HepG2 (cell line): ENCODE measurements around the gene LTA4H. TPM values are rescaled to one million over a fixed set of nuclear protein-coding genes. Genes with fewer than 3 reads are reported as not detected.

Experiments
- ATAC-seq: fragments of 200-7000 bp; cut with Tn5 transposase; 3 replicates; pipeline ENCODE4 v1.9.1; 2020; ENCODE audit warnings: mild to moderate bottlenecking, moderate library complexity
- BruUV-seq: library from RNA; stranded (reverse); fragments of 400-500 nt; replicated peaks from 2 replicates; lab custom pipeline; 2021; lab: Mats Ljungman, UMichigan
- CTCF ChIA-PET: fragments of 300-600 bp; formaldehyde crosslinking; extraction: SDS; loops from one replicate; lab custom pipeline; 2021; ENCODE audit warnings: low total read pairs, inconsistent platforms, low intra/inter-chr PET ratio; lab: Yijun Ruan, JAX
- POLR2A ChIA-PET: fragments of 350-600 bp; sonication (Branson Sonifier 250); formaldehyde crosslinking; loops from one replicate; lab custom pipeline; 2020; ENCODE audit warnings: antibody characterized with exemption, inconsistent platforms; lab: Yijun Ruan, JAX
- DNase-seq: peaks from one replicate; pipeline ENCODE4 v3.0.0-alpha.2; 2015; ENCODE audit warnings: low spot score
- FAIRE-seq: peaks from 3 replicates; lab custom pipeline; 2011; peaks lifted over from hg19 to GRCh38; lab: Jason Lieb, UNC
- H2AFZ ChIP-seq: one replicate; pipeline ENCODE4 v1.6.1; 2011; ENCODE audit warnings: low read length, inconsistent platforms
- H3K27ac ChIP-seq: fragments of 300-600 bp; 3 replicates; pipeline ENCODE4 v1.8.0; 2011; ENCODE audit warnings: mixed run types, mild to moderate bottlenecking, mixed read lengths, low read length, inconsistent platforms; ENCODE audit not compliant: insufficient read depth; ENCODE audit errors: extremely low read length
- H3K27me3 ChIP-seq, 2 experiments: fragments of 200-600 bp in 1 of 2; 2 replicates in 1 of 2; 3 replicates in 1 of 2; pipeline versions ENCODE4 v1.6.0 to v1.8.0; 2011; ENCODE audit warnings: low read length in 2 of 2, mild to moderate bottlenecking in 2 of 2, moderate library complexity in 2 of 2, inconsistent platforms in 1 of 2; ENCODE audit not compliant: insufficient read depth in 2 of 2, control insufficient read depth in 1 of 2
- H3K36me3 ChIP-seq, 2 experiments: fragments of 200-600 bp in 1 of 2; replicated peaks in 1 of 2; 2 replicates in 1 of 2; 3 replicates in 1 of 2; pipeline versions ENCODE4 v1.5.1 to v1.8.0; 2011; ENCODE audit warnings: low read length in 2 of 2, inconsistent platforms in 1 of 2; ENCODE audit not compliant: insufficient read depth in 2 of 2, control insufficient read depth in 1 of 2
- H3K4me1 ChIP-seq: 2 replicates; pipeline ENCODE4 v1.5.1; 2012; ENCODE audit warnings: low read length, inconsistent platforms; ENCODE audit not compliant: insufficient read depth
- H3K4me2 ChIP-seq: 2 replicates; pipeline ENCODE4 v1.6.0; 2011; ENCODE audit warnings: low read depth, low read length, inconsistent platforms
- H3K4me3 ChIP-seq, 3 experiments: fragments of 200-600 bp in 1 of 3; sonication (generic), shearing (Covaris generic) in 1 of 3; replicated peaks in 1 of 3; 2 replicates each; pipeline ENCODE4 v1.5.1; 2011 to 2016; ENCODE audit warnings: low read length in 3 of 3, inconsistent platforms in 2 of 3, low read depth in 2 of 3, mild to moderate bottlenecking in 2 of 3, control low read depth in 1 of 3, mixed read lengths in 1 of 3; ENCODE audit not compliant: insufficient read depth in 1 of 3
- H3K79me2 ChIP-seq: one replicate; pipeline ENCODE4 v1.6.1; 2011; ENCODE audit warnings: low read length, inconsistent platforms; ENCODE audit not compliant: insufficient read depth
- H3K9ac ChIP-seq: 2 replicates; pipeline ENCODE4 v1.6.0; 2011; ENCODE audit warnings: mild to moderate bottlenecking, low read depth, low read length, inconsistent platforms; ENCODE audit not compliant: insufficient read depth
- H3K9me3 ChIP-seq: 2 replicates; pipeline ENCODE4 v1.5.1; 2012; ENCODE audit warnings: mild to moderate bottlenecking, low read length
- H4K20me1 ChIP-seq: 2 replicates; pipeline ENCODE4 v1.6.0; 2011; ENCODE audit warnings: inconsistent platforms, mild to moderate bottlenecking, low read length, moderate library complexity; ENCODE audit not compliant: insufficient read depth
- CC2D1A ChIP-seq: sonication (generic); formaldehyde crosslinking; IDR thresholded peaks from 2 replicates; pipeline ENCODE4 v1.8.1; 2023; ENCODE audit warnings: mild to moderate bottlenecking, missing genetic modification reagents
- CENPT ChIP-seq: sonication (generic); formaldehyde crosslinking; IDR thresholded peaks from 2 replicates; pipeline ENCODE4 v1.8.0; 2022; ENCODE audit warnings: low read depth, mild to moderate bottlenecking, moderate library complexity, missing genetic modification reagents
- HHEX ChIP-seq: IDR thresholded peaks from 2 replicates; pipeline ENCODE4 v1.6.1; 2016; ENCODE audit warnings: control low read depth
- JUNB ChIP-seq: sonication (generic); formaldehyde crosslinking; IDR thresholded peaks from 2 replicates; pipeline ENCODE4 v1.8.0; 2022; ENCODE audit warnings: missing genetic modification reagents, mild to moderate bottlenecking, borderline replicate concordance
- JUND ChIP-seq: sonication (generic); formaldehyde crosslinking; IDR thresholded peaks from 2 replicates; pipeline ENCODE4 v1.8.0; 2022; ENCODE audit warnings: mild to moderate bottlenecking, missing genetic modification reagents
- NCOA5 ChIP-seq: sonication (generic); formaldehyde crosslinking; IDR thresholded peaks from 2 replicates; pipeline ENCODE4 v1.4.0; 2020; ENCODE audit warnings: missing genetic modification reagents
- NKX3-1 ChIP-seq: sonication (generic); formaldehyde crosslinking; IDR thresholded peaks from 2 replicates; pipeline ENCODE4 v1.5.0; 2020; ENCODE audit warnings: missing genetic modification reagents
- NPAS2 ChIP-seq: sonication (generic); formaldehyde crosslinking; IDR thresholded peaks from 2 replicates; pipeline ENCODE4 v1.8.0; 2022; ENCODE audit warnings: mild to moderate bottlenecking, missing genetic modification reagents, borderline replicate concordance
- PHB2 ChIP-seq: fragments of 450-650 bp; IDR thresholded peaks from 2 replicates; pipeline ENCODE4 v1.6.1; 2018; ENCODE audit not compliant: partially characterized antibody
- PRPF4 ChIP-seq: fragments of 200-400 bp; formaldehyde crosslinking; IDR thresholded peaks from 2 replicates; pipeline ENCODE4 v1.6.1; 2016; ENCODE audit warnings: low read length, low read depth; ENCODE audit not compliant: poor library complexity, severe bottlenecking
- RAD21 ChIP-seq: fragments of 450-650 bp; formaldehyde crosslinking; IDR thresholded peaks from 2 replicates; pipeline ENCODE4 v1.5.0; 2020; ENCODE audit warnings: mild to moderate bottlenecking
- RARG ChIP-seq: sonication (generic); formaldehyde crosslinking; IDR thresholded peaks from 2 replicates; pipeline ENCODE4 v1.4.0; 2020; ENCODE audit warnings: low read depth, mild to moderate bottlenecking, missing genetic modification reagents
- SIX1 ChIP-seq: sonication (generic); formaldehyde crosslinking; IDR thresholded peaks from 2 replicates; pipeline ENCODE4 v1.4.0; 2020; ENCODE audit warnings: missing genetic modification reagents, borderline replicate concordance
- SMC3 ChIP-seq: IDR thresholded peaks from 2 replicates; pipeline ENCODE4 v1.6.1; 2011; ENCODE audit warnings: low read length, improper control_type of control experiment
- SNAI1 ChIP-seq: sonication (generic); formaldehyde crosslinking; IDR thresholded peaks from 2 replicates; pipeline ENCODE4 v1.5.0; 2020; ENCODE audit warnings: mild to moderate bottlenecking, missing genetic modification reagents, borderline replicate concordance
- SOX6 ChIP-seq, 2 experiments: fragments of 450-650 bp in 1 of 2; sonication (generic) in 1 of 2; formaldehyde crosslinking in 1 of 2; IDR thresholded peaks; 2 replicates each; pipeline versions ENCODE4 v1.4.0 to v1.6.1; 2017 to 2020; ENCODE audit warnings: antibody characterized with exemption in 1 of 2, mild to moderate bottlenecking in 1 of 2, missing genetic modification reagents in 1 of 2
- ZBTB1 ChIP-seq: sonication (generic); formaldehyde crosslinking; IDR thresholded peaks from 2 replicates; pipeline ENCODE4 v1.4.0; 2020; ENCODE audit warnings: missing genetic modification reagents, borderline replicate concordance
- ZBTB21 ChIP-seq: sonication (generic); formaldehyde crosslinking; IDR thresholded peaks from 2 replicates; pipeline ENCODE4 v1.4.0; 2020; ENCODE audit warnings: missing genetic modification reagents
- ZNF235 ChIP-seq: sonication (generic); formaldehyde crosslinking; IDR thresholded peaks from 2 replicates; pipeline ENCODE4 v1.8.1; 2023; ENCODE audit warnings: mild to moderate bottlenecking, missing genetic modification reagents, borderline replicate concordance
- ZNF737 ChIP-seq: sonication (generic); formaldehyde crosslinking; IDR thresholded peaks from 2 replicates; pipeline ENCODE4 v1.5.0; 2020; ENCODE audit warnings: missing genetic modification reagents, mild to moderate bottlenecking, borderline replicate concordance
- ZNF776 ChIP-seq: sonication (generic); formaldehyde crosslinking; IDR thresholded peaks from 2 replicates; pipeline ENCODE4 v1.4.0; 2020; ENCODE audit warnings: mild to moderate bottlenecking, missing genetic modification reagents
- WGBS: methylation state at CpG from one replicate; pipeline ENCODE4 v1.1.6; 2017; ENCODE audit warnings: low lambda C conversion rate; 5-methylcytosine and 5-hydroxymethylcytosine counted together
- in situ Hi-C: cut with HindIII; loops from 2 replicates; pipeline ENCODE4 v1.10.0; 2017; ENCODE audit warnings: low pct_unique_long_range_greater_than_20kb; ENCODE audit not compliant: extremely low pct_ligation_motif_present
- intact Hi-C: fragments of 100-400 bp; cut with micrococcal nuclease; formaldehyde crosslinking; loops from one replicate; pipeline ENCODE4 v1.10.0; 2022; ENCODE audit not compliant: unreplicated experiment
- polyA plus RNA-seq, 8 experiments: library from polyadenylated mRNA; depleted of rRNA in 3 of 8; stranded (reverse) in 7 of 8; unstranded in 1 of 8; fragments of >200 nt; fragmentation: Illumina TruSeq in 4 of 8; extraction: Trizol in 4 of 8; gene quantifications; 2 replicates each; pipeline versions ENCODE4 v1.2.1 to v1.2.3, GENCODE V29; 2011 to 2016; ENCODE audit warnings: low read depth in 4 of 8, missing spikeins in 1 of 8, mixed read lengths in 1 of 8; ENCODE audit not compliant: insufficient read depth in 1 of 8
- total RNA-seq, 5 experiments: library from RNA; depleted of rRNA; stranded (reverse); fragments of >200 nt; fragmentation: Illumina TruSeq; extraction: Trizol; gene quantifications; 2 replicates each; pipeline ENCODE4 v1.2.3, GENCODE V29; 2016; ENCODE audit warnings: low read depth in 1 of 5

The LTA4H gene
- total and polyA plus RNA-seq, 2 of the 13 experiments (the other 11 are each of a cell fraction or from before 2014, with no cell fraction given): 87.5 to 90.4 TPM

DNA sequence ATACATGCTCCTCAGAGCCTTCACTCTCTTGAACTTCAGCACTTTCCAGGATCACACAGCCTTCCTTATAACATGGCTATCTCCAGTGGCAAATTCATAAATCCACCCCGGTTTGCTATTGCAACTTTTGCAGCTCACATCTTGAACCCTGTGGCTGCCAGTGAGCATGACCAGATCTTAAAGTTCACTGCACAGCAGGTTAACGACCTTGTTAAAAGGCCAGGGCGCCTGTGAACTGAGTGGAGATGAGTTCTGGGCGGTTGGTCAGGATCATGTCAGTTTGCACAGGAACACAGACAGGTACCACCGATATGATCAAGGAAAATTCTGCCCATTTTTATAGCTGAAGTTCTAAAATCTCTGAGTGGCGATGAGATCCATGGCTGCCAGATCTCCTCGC is 24.7 kb upstream of the LTA4H start (continued):
- TF ChIP-seq PRPF4: no peak
- TF ChIP-seq RAD21 (CRISPR knock-in tag): no peak
- no peak for TF ChIP-seq HHEX (CRISPR knock-in tag)
- no peak for TF ChIP-seq SIX1
- TF ChIP-seq JUND (CRISPR knock-in tag): no peak

DNA sequence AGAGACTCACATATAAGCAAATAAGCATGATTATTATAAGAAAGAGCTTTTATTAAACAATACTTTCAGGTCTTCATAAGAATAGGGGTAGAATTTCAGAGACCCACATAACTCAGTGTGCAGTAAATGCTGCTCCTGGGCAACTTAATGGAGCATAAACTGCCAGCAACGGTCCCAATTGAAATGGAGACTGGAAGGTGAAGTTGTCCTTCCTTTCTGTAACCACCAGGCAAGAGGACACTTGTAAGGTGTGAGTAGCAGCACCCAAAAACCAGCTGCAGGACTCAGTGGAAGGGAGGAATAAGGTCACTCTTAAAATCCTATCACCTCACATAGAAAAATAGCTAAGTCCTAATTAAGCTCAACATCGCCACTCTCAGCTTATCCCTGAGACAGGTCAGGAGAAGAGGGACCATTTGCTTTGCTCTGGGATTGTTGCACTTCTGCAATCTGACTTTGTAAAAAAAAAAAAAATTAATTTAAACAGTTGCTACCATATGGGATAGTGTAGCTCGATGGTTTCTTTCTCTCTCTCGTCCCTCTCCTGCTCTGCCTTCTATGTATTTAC is 22.7 kb upstream of the LTA4H start:
- 61% methylated on average over 4 of the region's 4 CpGs for WGBS
- Histone ChIP-seq H3K4me1 (no peaks in the 10 kb centered on the region), H2AFZ (no peak overlapping the region), H3K27ac (no peak overlapping the region), H3K79me2 (no peaks in the 10 kb centered on the region), H3K4me2 (no peak overlapping the region), H3K4me3 (no peak overlapping the region), H3K9ac (no peak overlapping the region), H3K9me3 (no peaks in the 10 kb centered on the region), H3K27me3 (peaks cover 2 to 3% of the 10 kb centered on the region in 2 experiments; a peak in 1 of 5 replicates), H3K36me3 (no peaks in the 10 kb centered on the region), H4K20me1 (no peaks in the 10 kb centered on the region)
- no TSS peak for BruUV-seq
- FAIRE-seq (no peak), ATAC-seq (no peak), DNase-seq (no peak)
- no peak for TF ChIP-seq JUNB (CRISPR knock-in tag)
- no peak for TF ChIP-seq ZBTB21
- no peak for TF ChIP-seq ZNF776 (CRISPR knock-in tag)
- TF ChIP-seq SNAI1: no peak
- TF ChIP-seq SOX6 (IDR thresholded peaks at IDR 0.05): no peak
- TF ChIP-seq SOX6 (CRISPR knock-in tag; IDR thresholded peaks at IDR 0.05): no peak
- no peak for TF ChIP-seq CC2D1A (CRISPR knock-in tag)
- TF ChIP-seq SMC3: no peak
- TF ChIP-seq ZNF737 (CRISPR knock-in tag): no peak
- no peak for TF ChIP-seq CENPT (CRISPR knock-in tag)
- no peak for TF ChIP-seq ZBTB1 (CRISPR knock-in tag)
- no peak for TF ChIP-seq RARG (CRISPR knock-in tag)
- TF ChIP-seq ZNF235 (CRISPR knock-in tag): no peak
- TF ChIP-seq PHB2: no peak
- TF ChIP-seq NCOA5 (CRISPR knock-in tag): no peak
- no peak for TF ChIP-seq NPAS2 (CRISPR knock-in tag)
- TF ChIP-seq NKX3-1 (CRISPR knock-in tag): no peak
- in situ Hi-C loops (no loop called here), intact Hi-C loops (no loop called here)
- CTCF ChIA-PET: no interaction called here
- POLR2A ChIA-PET: no interaction called here
